HepG2 (cell line): ENCODE data around the gene KIZ. TPM values are rescaled to one million over a fixed set of nuclear protein-coding genes. Genes with fewer than 3 reads are reported as not detected.
A peak's percentile ranks its signal among the peaks of the same experiment; 100 is the strongest.

ENCODE experiments used
- ARID4A ChIP-seq: sonication (generic); formaldehyde crosslinking; IDR thresholded peaks from 2 replicates; pipeline ENCODE4 v1.5.0; 2020; ENCODE audit warnings: mild to moderate bottlenecking, missing genetic modification reagents, borderline replicate concordance
- BHLHE40 ChIP-seq: IDR thresholded peaks from 2 replicates; pipeline ENCODE4 v1.6.1; 2011; ENCODE audit warnings: low read length, improper control_type of control experiment
- HOXA3 ChIP-seq: sonication (generic); formaldehyde crosslinking; IDR thresholded peaks from 2 replicates; pipeline ENCODE4 v1.5.0; 2020; ENCODE audit warnings: missing genetic modification reagents
- IKZF5 ChIP-seq: IDR thresholded peaks from 2 replicates; pipeline ENCODE4 v1.6.1; 2018; ENCODE audit warnings: missing genetic modification reagents, mild to moderate bottlenecking, missing compliant biosample characterization
- KDM4B ChIP-seq: sonication (generic); formaldehyde crosslinking; IDR thresholded peaks from 2 replicates; pipeline ENCODE4 v1.4.0; 2020; ENCODE audit warnings: missing genetic modification reagents
- KLF15 ChIP-seq: sonication (generic); formaldehyde crosslinking; IDR thresholded peaks from 2 replicates; pipeline ENCODE4 v1.8.1; 2023; ENCODE audit warnings: borderline replicate concordance, mild to moderate bottlenecking, inconsistent platforms, missing genetic modification reagents, mixed read lengths
- MED1 ChIP-seq: sonication (generic); formaldehyde crosslinking; IDR thresholded peaks from 2 replicates; pipeline ENCODE4 v1.4.0; 2020; ENCODE audit warnings: missing genetic modification reagents
- MIXL1 ChIP-seq: IDR thresholded peaks from 2 replicates; pipeline ENCODE4 v1.6.1; 2016
- RXRA ChIP-seq: sonication (generic); formaldehyde crosslinking; IDR thresholded peaks from 2 replicates; pipeline ENCODE4 v1.5.1; 2020; ENCODE audit warnings: missing genetic modification reagents
- TBL1XR1 ChIP-seq: fragments of 150-350 bp; IDR thresholded peaks from 2 replicates; pipeline ENCODE4 v1.6.1; 2014; ENCODE audit warnings: borderline replicate concordance, low read length; ENCODE audit not compliant: partially characterized antibody
- ZBTB26 ChIP-seq: IDR thresholded peaks from 2 replicates; pipeline ENCODE4 v1.6.1; 2016; ENCODE audit warnings: missing compliant biosample characterization, missing genetic modification reagents, borderline replicate concordance
- ZNF205 ChIP-seq: IDR thresholded peaks from 2 replicates; pipeline ENCODE4 v1.6.1; 2018; ENCODE audit warnings: missing biosample characterization, missing genetic modification reagents
- ZNF281 ChIP-seq: sonication (generic); formaldehyde crosslinking; IDR thresholded peaks from 2 replicates; pipeline ENCODE4 v1.4.0; 2020; ENCODE audit warnings: missing genetic modification reagents, borderline replicate concordance
- ZNF331 ChIP-seq: sonication (generic); formaldehyde crosslinking; IDR thresholded peaks from 2 replicates; pipeline ENCODE4 v1.4.0; 2020; ENCODE audit warnings: missing genetic modification reagents
- ZNF362 ChIP-seq: sonication (generic); formaldehyde crosslinking; IDR thresholded peaks from 2 replicates; pipeline ENCODE4 v1.4.0; 2020; ENCODE audit warnings: missing genetic modification reagents, mild to moderate bottlenecking, borderline replicate concordance
- ZNF543 ChIP-seq: sonication (generic); formaldehyde crosslinking; IDR thresholded peaks from 2 replicates; pipeline ENCODE4 v1.4.0; 2020; ENCODE audit warnings: mild to moderate bottlenecking, missing genetic modification reagents
- ZNF552 ChIP-seq: sonication (generic); formaldehyde crosslinking; IDR thresholded peaks from 2 replicates; pipeline ENCODE4 v1.9.0; 2022; ENCODE audit warnings: missing genetic modification reagents, mild to moderate bottlenecking, borderline replicate concordance
- ZSCAN12 ChIP-seq: sonication (generic); formaldehyde crosslinking; IDR thresholded peaks from 2 replicates; pipeline ENCODE4 v1.9.0; 2021; ENCODE audit warnings: mild to moderate bottlenecking, missing genetic modification reagents
- polyA plus RNA-seq, 8 experiments: library from polyadenylated mRNA; depleted of rRNA in 3 of 8; stranded (reverse) in 7 of 8; unstranded in 1 of 8; fragments of >200 nt; fragmentation: Illumina TruSeq in 4 of 8; extraction: Trizol in 4 of 8; gene quantifications; 2 replicates each; pipeline versions ENCODE4 v1.2.1 to v1.2.3, GENCODE V29; 2011 to 2016; ENCODE audit warnings: low read depth in 4 of 8, missing spikeins in 1 of 8, mixed read lengths in 1 of 8; ENCODE audit not compliant: insufficient read depth in 1 of 8
- total RNA-seq, 5 experiments: library from RNA; depleted of rRNA; stranded (reverse); fragments of >200 nt; fragmentation: Illumina TruSeq; extraction: Trizol; gene quantifications; 2 replicates each; pipeline ENCODE4 v1.2.3, GENCODE V29; 2016; ENCODE audit warnings: low read depth in 1 of 5

The KIZ gene
- total and polyA plus RNA-seq, 2 of the 13 experiments (the other 11 are each of a cell fraction or from before 2014, with no cell fraction given), result 46.3 to 114 TPM

- TF ChIP-seq KLF15 (no peak), ZBTB26 (CRISPR knock-in tag) (peak; percentile 44; the same call in 1 of the 2 replicates), ZNF543 (CRISPR knock-in tag) (no peak), HOXA3 (peak; percentile 47; the same call in 1 of the 2 replicates), ZNF281 (CRISPR knock-in tag) (peak; percentile 46; the same call in 1 of the 2 replicates), RXRA (CRISPR knock-in tag) (no peak; the same call in 1 of the 2 replicates), MED1 (peak; percentile 36; the same call in 1 of the 2 replicates), KDM4B (CRISPR knock-in tag) (no peak), IKZF5 (CRISPR knock-in tag) (peak; percentile 40; the same call in 1 of the 2 replicates), ZNF552 (CRISPR knock-in tag) (no peak), ZNF362 (CRISPR knock-in tag) (peak; percentile 82; the same call in 1 of the 2 replicates), ZNF205 (CRISPR knock-in tag) (peak; percentile 48; the same call in 1 of the 2 replicates), MIXL1 (CRISPR knock-in tag) (peak; percentile 26; the same call in 1 of the 2 replicates), ZNF331 (CRISPR knock-in tag) (peak; percentile 65; the same call in 1 of the 2 replicates), ARID4A (CRISPR knock-in tag) (peak; percentile 17; the same call in 1 of the 2 replicates), BHLHE40 (peak; percentile 82), TBL1XR1 (peak; percentile 72), ZSCAN12 (CRISPR knock-in tag) (no peak)
These were observed 58.9 kb downstream of the KIZ start (continued) for GRCh38 chr20:21184819-21185218.
